K562 (cell line): ENCODE results near the gene SOCS6. TPM values are rescaled to one million over a fixed set of nuclear protein-coding genes. Genes with fewer than 3 reads are reported as not detected.

ENCODE experiments used
- ATAC-seq: fragments of 200-7000 bp; cut with Tn5 transposase; 3 replicates; pipeline ENCODE4 v1.9.1; 2020; ENCODE audit warnings: moderate library complexity
- BruUV-seq: library from RNA; stranded (reverse); fragments of 400-500 nt; replicated peaks from 2 replicates; lab custom pipeline; 2021; lab: Mats Ljungman, UMichigan
- CTCF ChIA-PET: fragments of 300-600 bp; formaldehyde crosslinking; extraction: SDS; loops from one replicate; lab custom pipeline; 2021; ENCODE audit warnings: low intra/inter-chr PET ratio; lab: Yijun Ruan, JAX
- POLR2A ChIA-PET: fragments of 300-600, 350-650 bp; sonication (Branson Sonifier 250); formaldehyde crosslinking; extraction: SDS; loops from one replicate; lab custom pipeline; 2021; ENCODE audit warnings: antibody characterized with exemption, inconsistent platforms; lab: Yijun Ruan, JAX
- DNase-seq, 4 experiments: peaks; one replicate each; pipeline versions ENCODE4 v3.0.0 to v3.0.0-alpha.2; 2011 to 2018; ENCODE audit warnings: low spot score in 3 of 4, mixed read lengths in 3 of 4; ENCODE audit errors: extremely low read depth in 1 of 4
- FAIRE-seq: peaks from 2 replicates; lab custom pipeline; 2011; peaks lifted over from hg19 to GRCh38; lab: Jason Lieb, UNC
- H2AFZ ChIP-seq: 2 replicates; pipeline ENCODE4 v1.6.0; 2011; ENCODE audit warnings: low read depth, low read length, control low read depth, inconsistent platforms
- H3K27ac ChIP-seq: fragments of 200-600 bp; 3 replicates; pipeline ENCODE4 v1.8.0; 2011; ENCODE audit warnings: low read depth, mild to moderate bottlenecking, control low read depth, inconsistent platforms, low read length, moderate library complexity, mixed read lengths; ENCODE audit errors: extremely low read depth
- H3K27me3 ChIP-seq, 2 experiments: fragments of 300-600 bp in 1 of 2; 2 replicates in 1 of 2; 3 replicates in 1 of 2; pipeline versions ENCODE4 v1.6.0 to v1.8.0; 2011; ENCODE audit warnings: inconsistent platforms in 2 of 2, low read length in 2 of 2, mild to moderate bottlenecking in 1 of 2, mixed read lengths in 1 of 2, moderate library complexity in 1 of 2; ENCODE audit not compliant: control insufficient read depth in 2 of 2, insufficient read depth in 2 of 2
- H3K36me3 ChIP-seq: fragments of 300-600 bp; 3 replicates; pipeline ENCODE4 v1.8.0; 2011; ENCODE audit warnings: mild to moderate bottlenecking, low read length, inconsistent platforms; ENCODE audit not compliant: control insufficient read depth, insufficient read depth
- H3K4me1 ChIP-seq, 2 experiments: fragments of 200-600 bp in 1 of 2; replicated peaks in 1 of 2; 2 replicates in 1 of 2; 3 replicates in 1 of 2; pipeline versions ENCODE4 v1.5.1 to v1.8.0; 2011; ENCODE audit warnings: inconsistent platforms in 2 of 2, low read length in 2 of 2, mild to moderate bottlenecking in 1 of 2, mixed read lengths in 1 of 2, moderate library complexity in 1 of 2; ENCODE audit not compliant: control insufficient read depth in 2 of 2, insufficient read depth in 2 of 2
- H3K4me2 ChIP-seq: 2 replicates; pipeline ENCODE4 v1.6.1; 2011; ENCODE audit warnings: low read length, control low read depth, inconsistent platforms, mixed read lengths; ENCODE audit not compliant: insufficient read depth
- H3K4me3 ChIP-seq: fragments of 200-600 bp; sonication (generic), shearing (Covaris generic); 2 replicates; pipeline ENCODE4 v1.5.1; 2016; ENCODE audit warnings: control low read depth, inconsistent platforms
- H3K79me2 ChIP-seq: fragments of 200-600 bp; 3 replicates; pipeline ENCODE4 v1.8.0; 2011; ENCODE audit warnings: low read length, inconsistent platforms; ENCODE audit not compliant: control insufficient read depth, insufficient read depth
- H3K9ac ChIP-seq, 2 experiments: 2 replicates each; pipeline versions ENCODE4 v1.6.0 to v1.6.1; 2011; ENCODE audit warnings: low read depth in 2 of 2, low read length in 2 of 2, control low read depth in 1 of 2, inconsistent platforms in 1 of 2, mild to moderate bottlenecking in 1 of 2, mixed read lengths in 1 of 2; ENCODE audit not compliant: insufficient read depth in 1 of 2
- H3K9me1 ChIP-seq: one replicate; pipeline ENCODE4 v1.6.0; 2011; ENCODE audit warnings: inconsistent platforms, mild to moderate bottlenecking, low read length, moderate library complexity; ENCODE audit not compliant: control insufficient read depth, insufficient read depth
- H3K9me3 ChIP-seq: replicated peaks from 2 replicates; pipeline ENCODE4 v1.5.1; 2011; ENCODE audit warnings: low read depth, low read length, inconsistent platforms; ENCODE audit not compliant: control insufficient read depth, insufficient read depth
- H4K20me1 ChIP-seq: replicated peaks from 2 replicates; pipeline ENCODE4 v1.6.1; 2011; ENCODE audit warnings: low read length, inconsistent platforms, mixed read lengths; ENCODE audit not compliant: control insufficient read depth, insufficient read depth
- EP300 ChIP-seq: IDR thresholded peaks from 2 replicates; pipeline ENCODE4 v1.6.1; 2012; ENCODE audit warnings: low read length, improper control_type of control experiment
- ETV5 ChIP-seq: sonication (generic); formaldehyde crosslinking; IDR thresholded peaks from 2 replicates; pipeline ENCODE4 v1.4.0; 2020; ENCODE audit warnings: low read depth, mild to moderate bottlenecking, missing genetic modification reagents
- ETV6 ChIP-seq, 3 experiments: fragments of 150-350 bp in 1 of 3; sonication (generic) in 1 of 3; formaldehyde crosslinking in 1 of 3; IDR thresholded peaks; 2 replicates each; pipeline versions ENCODE4 v1.6.1 to v1.8.0; 2014 to 2022; ENCODE audit warnings: borderline replicate concordance in 2 of 3, low read depth in 2 of 3, antibody characterized with exemption in 1 of 3, low read length in 1 of 3, mild to moderate bottlenecking in 1 of 3, missing genetic modification reagents in 1 of 3
- KHSRP ChIP-seq: fragments of 450-650 bp; IDR thresholded peaks from 2 replicates; pipeline ENCODE4 v1.6.1; 2017
- MEF2D ChIP-seq: conservative IDR thresholded peaks from 2 replicates; pipeline ENCODE4 v1.6.1; 2016; ENCODE audit warnings: low read depth, missing genetic modification characterization, missing compliant biosample characterization
- MTA3 ChIP-seq: fragments of 450-650 bp; formaldehyde crosslinking; IDR thresholded peaks from 2 replicates; pipeline ENCODE4 v1.6.1; 2017; ENCODE audit warnings: mild to moderate bottlenecking, borderline replicate concordance
- SAFB ChIP-seq: fragments of 200-400 bp; formaldehyde crosslinking; IDR thresholded peaks from 2 replicates; pipeline ENCODE4 v1.6.1; 2017; ENCODE audit warnings: low read depth, low read length, borderline replicate concordance
- TSC22D4 ChIP-seq: fragments of 450-650 bp; IDR thresholded peaks from 2 replicates; pipeline ENCODE4 v1.6.1; 2016; ENCODE audit warnings: missing genetic modification characterization, missing biosample characterization, control low read depth
- ZBTB17 ChIP-seq: fragments of 450-650 bp; formaldehyde crosslinking; IDR thresholded peaks from 2 replicates; pipeline ENCODE4 v1.4.0; 2020; ENCODE audit warnings: mild to moderate bottlenecking
- ZFP30 ChIP-seq: fragments of 250-450 bp; sonication (Bioruptor Pico); IDR thresholded peaks from 2 replicates; pipeline ENCODE4 v1.8.0; 2022; ENCODE audit warnings: moderate library complexity, mild to moderate bottlenecking, inconsistent platforms, borderline replicate concordance
- ZNF239 ChIP-seq: fragments of 250-450 bp; sonication (Bioruptor Pico); IDR thresholded peaks from 2 replicates; pipeline ENCODE4 v1.4.0; 2020; ENCODE audit warnings: mild to moderate bottlenecking
- WGBS: fragments of 100-300 bp; shearing (Covaris generic); methylation state at CpG from one replicate; pipeline ENCODE4 v1.1.6; 2016; ENCODE audit warnings: low coverage, mixed read lengths; ENCODE audit not compliant: insufficient coverage; ENCODE audit errors: missing lambda C conversion rate; 5-methylcytosine and 5-hydroxymethylcytosine counted together
- in situ Hi-C: fragments of 300-500 bp; cut with MboI; formaldehyde crosslinking; loops from 4 replicates; pipeline ENCODE4 v1.15.0; 2018; ENCODE audit warnings: inconsistent platforms, mixed read lengths
- intact Hi-C: fragments of 100-400 bp; cut with micrococcal nuclease; formaldehyde crosslinking; loops from 2 replicates; pipeline ENCODE4 v1.14.2; 2022
- polyA plus RNA-seq, 8 experiments: library from polyadenylated mRNA; depleted of rRNA in 4 of 8; stranded (reverse) in 5 of 8; unstranded in 3 of 8; fragments of >200 nt; fragmentation: Nextera tagmentation in 2 of 8; fragmentation: Illumina TruSeq in 1 of 8; extraction: Ambion mirVana in 2 of 8; extraction: Trizol in 1 of 8; gene quantifications; 2 replicates each; pipeline versions ENCODE4 v1.2.1 to v1.2.3, GENCODE V29; 2011 to 2014; ENCODE audit warnings: inconsistent platforms in 1 of 8, missing spikeins in 1 of 8
- total RNA-seq, 7 experiments: library from RNA; depleted of rRNA in 6 of 7; stranded (reverse); fragments of >200 nt in 6 of 7; fragmentation: Illumina TruSeq in 2 of 7; extraction: Trizol in 2 of 7; gene quantifications; 2 replicates each; pipeline versions ENCODE4 v1.2.1 to v1.2.3, GENCODE V29; 2011 to 2021; ENCODE audit warnings: low replicate concordance in 1 of 7
- TF ChIP-seq, protein P1 (sequence below): fragments of 150-350 bp; conservative IDR thresholded peaks from 2 replicates; pipeline ENCODE4 v1.6.1; 2014; ENCODE audit warnings: low read length

SOCS6 gene
- total and polyA plus RNA-seq, 9 of the 15 experiments (the other 6 are each of a cell fraction or from before 2014, with no cell fraction given) = 2.5 to 7.1 (median 5.6) TPM

DNA sequence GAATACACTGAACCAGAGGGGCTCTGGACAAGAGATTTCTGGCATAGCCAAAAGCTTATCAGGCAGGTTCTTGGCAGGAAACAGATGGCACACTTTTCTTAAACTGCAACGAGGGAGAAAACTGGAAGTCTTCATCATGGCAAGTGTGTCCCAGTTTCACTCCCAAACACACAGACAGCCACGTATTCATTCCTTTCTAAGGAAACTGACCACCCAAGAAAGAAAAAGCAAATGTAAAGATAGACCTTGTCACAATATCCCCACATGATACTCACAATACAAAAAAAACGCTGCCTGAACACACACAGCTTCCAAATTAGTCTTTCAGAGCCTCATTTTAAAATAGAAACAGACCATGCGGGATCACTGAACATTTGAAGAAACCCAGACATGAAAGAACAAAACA lies 42.8 kb upstream of the SOCS6 start:
- no peaks in the 10 kb centered on the region for H3K9me1 ChIP-seq
- intact Hi-C loops = no loop called here
- H3K4me1 ChIP-seq = no peaks in the 10 kb centered on the region
- no peak overlapping the region for H3K9ac ChIP-seq
- ChIA-PET CTCF (no interaction called here), POLR2A (no interaction called here)
- BruUV-seq = no TSS peak
- no peaks in the 10 kb centered on the region for H4K20me1 ChIP-seq
- 4% methylated on average over 4 of the region's 4 CpGs for WGBS
- H3K27ac ChIP-seq = no peak overlapping the region
- H3K9me3 ChIP-seq = no peaks in the 10 kb centered on the region
- H3K4me3 ChIP-seq = no peak overlapping the region
- in situ Hi-C loops = no loop called here
- H3K27me3 ChIP-seq = no peaks in the 10 kb centered on the region
- DNase-seq = no peak
- H2AFZ ChIP-seq = no peak overlapping the region
- FAIRE-seq = no peak
- ATAC-seq = no peak
- H3K79me2 ChIP-seq = no peaks in the 10 kb centered on the region
- H3K4me2 ChIP-seq = no peak overlapping the region
- TF ChIP-seq SAFB (no peak), MTA3 (no peak), ZNF239 (CRISPR knock-in tag) (no peak), TSC22D4 (tag) (no peak), KHSRP (no peak), ZFP30 (CRISPR knock-in tag) (no peak), ETV5 (CRISPR knock-in tag) (no peak), ETV6 (IDR thresholded peaks at IDR 0.05; ENCODE audit: borderline replicate concordance in 1 of 2, low read depth in 2 of 2, low read length in 1 of 2) (no peak), ETV6 (CRISPR knock-in tag; IDR thresholded peaks at IDR 0.05; ENCODE audit: borderline replicate concordance) (no peak), MEF2D (no peak), ZBTB17 (CRISPR knock-in tag) (no peak), EP300 (no peak)
- TF ChIP-seq, protein P1, sequence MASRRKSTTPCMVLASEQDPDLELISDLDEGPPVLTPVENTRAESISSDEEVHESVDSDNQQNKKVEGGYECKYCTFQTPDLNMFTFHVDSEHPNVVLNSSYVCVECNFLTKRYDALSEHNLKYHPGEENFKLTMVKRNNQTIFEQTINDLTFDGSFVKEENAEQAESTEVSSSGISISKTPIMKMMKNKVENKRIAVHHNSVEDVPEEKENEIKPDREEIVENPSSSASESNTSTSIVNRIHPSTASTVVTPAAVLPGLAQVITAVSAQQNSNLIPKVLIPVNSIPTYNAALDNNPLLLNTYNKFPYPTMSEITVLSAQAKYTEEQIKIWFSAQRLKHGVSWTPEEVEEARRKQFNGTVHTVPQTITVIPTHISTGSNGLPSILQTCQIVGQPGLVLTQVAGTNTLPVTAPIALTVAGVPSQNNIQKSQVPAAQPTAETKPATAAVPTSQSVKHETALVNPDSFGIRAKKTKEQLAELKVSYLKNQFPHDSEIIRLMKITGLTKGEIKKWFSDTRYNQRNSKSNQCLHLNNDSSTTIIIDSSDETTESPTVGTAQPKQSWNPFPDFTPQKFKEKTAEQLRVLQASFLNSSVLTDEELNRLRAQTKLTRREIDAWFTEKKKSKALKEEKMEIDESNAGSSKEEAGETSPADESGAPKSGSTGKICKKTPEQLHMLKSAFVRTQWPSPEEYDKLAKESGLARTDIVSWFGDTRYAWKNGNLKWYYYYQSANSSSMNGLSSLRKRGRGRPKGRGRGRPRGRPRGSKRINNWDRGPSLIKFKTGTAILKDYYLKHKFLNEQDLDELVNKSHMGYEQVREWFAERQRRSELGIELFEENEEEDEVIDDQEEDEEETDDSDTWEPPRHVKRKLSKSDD = no peak
- no peaks in the 10 kb centered on the region for H3K36me3 ChIP-seq
